ENCODE results near the gene AMOT. TPM values are rescaled to one million over a fixed set of nuclear protein-coding genes. Genes with fewer than 3 reads are reported as not detected.

The AMOT gene
- total RNA-seq, 1 experiment from 2014 or later, result 4.0 TPM

DNA sequence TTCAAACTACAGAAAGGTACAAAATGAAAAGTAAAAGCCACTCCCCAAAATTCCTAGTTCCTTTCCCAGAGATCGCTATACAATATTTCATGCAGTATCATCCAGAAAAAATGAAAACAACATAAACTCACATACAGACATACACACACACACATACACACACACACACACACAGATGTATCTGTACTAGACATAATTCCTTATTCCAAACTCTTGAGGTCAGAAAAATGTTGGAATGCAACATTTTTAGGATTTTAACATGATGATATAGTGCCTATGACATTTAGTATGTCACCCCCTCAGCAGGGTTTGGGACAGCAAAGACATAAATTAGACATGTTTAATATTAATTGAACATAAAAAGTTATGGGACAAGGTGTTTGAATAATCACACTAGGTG is 87.5 kb downstream of the AMOT start:
- Histone ChIP-seq H3K4me3 (ENCODE audit: low read depth in 2 of 2, low read length in 2 of 2) (no peak overlapping the region), H3K9me3 (ENCODE audit: control insufficient read depth, insufficient read depth, low read depth, low read length) (no peaks in the 10 kb centered on the region), H3K27me3 (ENCODE audit: control insufficient read depth, insufficient read depth, low read length) (no peaks in the 10 kb centered on the region), H3K27ac (ENCODE audit: low read length) (no peak overlapping the region), H3K36me3 (ENCODE audit: control insufficient read depth, insufficient read depth, low read length) (no peaks in the 10 kb centered on the region), H3K4me1 (ENCODE audit: control insufficient read depth, insufficient read depth, low read length) (no peaks in the 10 kb centered on the region)
- POLR2A ChIA-PET, result no interaction called here
- intact Hi-C loops (cut with micrococcal nuclease; ENCODE audit: unreplicated experiment) (no loop called here), in situ Hi-C loops (cut with HindIII; ENCODE audit: low pct_unique_long_range_greater_than_20kb, low sequenced_read_pairs) (no loop called here)
- DNase-seq (ENCODE audit: low read depth, low spot score) (no peak), ATAC-seq (no peak)
- TF ChIP-seq, protein P1, sequence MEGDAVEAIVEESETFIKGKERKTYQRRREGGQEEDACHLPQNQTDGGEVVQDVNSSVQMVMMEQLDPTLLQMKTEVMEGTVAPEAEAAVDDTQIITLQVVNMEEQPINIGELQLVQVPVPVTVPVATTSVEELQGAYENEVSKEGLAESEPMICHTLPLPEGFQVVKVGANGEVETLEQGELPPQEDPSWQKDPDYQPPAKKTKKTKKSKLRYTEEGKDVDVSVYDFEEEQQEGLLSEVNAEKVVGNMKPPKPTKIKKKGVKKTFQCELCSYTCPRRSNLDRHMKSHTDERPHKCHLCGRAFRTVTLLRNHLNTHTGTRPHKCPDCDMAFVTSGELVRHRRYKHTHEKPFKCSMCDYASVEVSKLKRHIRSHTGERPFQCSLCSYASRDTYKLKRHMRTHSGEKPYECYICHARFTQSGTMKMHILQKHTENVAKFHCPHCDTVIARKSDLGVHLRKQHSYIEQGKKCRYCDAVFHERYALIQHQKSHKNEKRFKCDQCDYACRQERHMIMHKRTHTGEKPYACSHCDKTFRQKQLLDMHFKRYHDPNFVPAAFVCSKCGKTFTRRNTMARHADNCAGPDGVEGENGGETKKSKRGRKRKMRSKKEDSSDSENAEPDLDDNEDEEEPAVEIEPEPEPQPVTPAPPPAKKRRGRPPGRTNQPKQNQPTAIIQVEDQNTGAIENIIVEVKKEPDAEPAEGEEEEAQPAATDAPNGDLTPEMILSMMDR (IDR thresholded peaks at IDR 0.05), result no peak
- TF ChIP-seq SIN3A (IDR thresholded peaks at IDR 0.05; ENCODE audit: borderline replicate concordance, insufficient read depth, low read depth, low read length) (no peak), TCF7L2 (IDR thresholded peaks at IDR 0.05; ENCODE audit: low read depth, low read length) (no peak), POLR2AphosphoS5 (IDR thresholded peaks at IDR 0.05; ENCODE audit: low read depth, low read length) (no peak)
- TF ChIP-seq, protein P2, sequence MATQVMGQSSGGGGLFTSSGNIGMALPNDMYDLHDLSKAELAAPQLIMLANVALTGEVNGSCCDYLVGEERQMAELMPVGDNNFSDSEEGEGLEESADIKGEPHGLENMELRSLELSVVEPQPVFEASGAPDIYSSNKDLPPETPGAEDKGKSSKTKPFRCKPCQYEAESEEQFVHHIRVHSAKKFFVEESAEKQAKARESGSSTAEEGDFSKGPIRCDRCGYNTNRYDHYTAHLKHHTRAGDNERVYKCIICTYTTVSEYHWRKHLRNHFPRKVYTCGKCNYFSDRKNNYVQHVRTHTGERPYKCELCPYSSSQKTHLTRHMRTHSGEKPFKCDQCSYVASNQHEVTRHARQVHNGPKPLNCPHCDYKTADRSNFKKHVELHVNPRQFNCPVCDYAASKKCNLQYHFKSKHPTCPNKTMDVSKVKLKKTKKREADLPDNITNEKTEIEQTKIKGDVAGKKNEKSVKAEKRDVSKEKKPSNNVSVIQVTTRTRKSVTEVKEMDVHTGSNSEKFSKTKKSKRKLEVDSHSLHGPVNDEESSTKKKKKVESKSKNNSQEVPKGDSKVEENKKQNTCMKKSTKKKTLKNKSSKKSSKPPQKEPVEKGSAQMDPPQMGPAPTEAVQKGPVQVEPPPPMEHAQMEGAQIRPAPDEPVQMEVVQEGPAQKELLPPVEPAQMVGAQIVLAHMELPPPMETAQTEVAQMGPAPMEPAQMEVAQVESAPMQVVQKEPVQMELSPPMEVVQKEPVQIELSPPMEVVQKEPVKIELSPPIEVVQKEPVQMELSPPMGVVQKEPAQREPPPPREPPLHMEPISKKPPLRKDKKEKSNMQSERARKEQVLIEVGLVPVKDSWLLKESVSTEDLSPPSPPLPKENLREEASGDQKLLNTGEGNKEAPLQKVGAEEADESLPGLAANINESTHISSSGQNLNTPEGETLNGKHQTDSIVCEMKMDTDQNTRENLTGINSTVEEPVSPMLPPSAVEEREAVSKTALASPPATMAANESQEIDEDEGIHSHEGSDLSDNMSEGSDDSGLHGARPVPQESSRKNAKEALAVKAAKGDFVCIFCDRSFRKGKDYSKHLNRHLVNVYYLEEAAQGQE (IDR thresholded peaks at IDR 0.05; ENCODE audit: insufficient read depth in 1 of 2, low read depth in 2 of 2, low read length in 1 of 2), result no peak
- BruUV-seq (replicated peaks), result no TSS peak
- CTCF ChIA-PET, result no interaction called here

DNA sequence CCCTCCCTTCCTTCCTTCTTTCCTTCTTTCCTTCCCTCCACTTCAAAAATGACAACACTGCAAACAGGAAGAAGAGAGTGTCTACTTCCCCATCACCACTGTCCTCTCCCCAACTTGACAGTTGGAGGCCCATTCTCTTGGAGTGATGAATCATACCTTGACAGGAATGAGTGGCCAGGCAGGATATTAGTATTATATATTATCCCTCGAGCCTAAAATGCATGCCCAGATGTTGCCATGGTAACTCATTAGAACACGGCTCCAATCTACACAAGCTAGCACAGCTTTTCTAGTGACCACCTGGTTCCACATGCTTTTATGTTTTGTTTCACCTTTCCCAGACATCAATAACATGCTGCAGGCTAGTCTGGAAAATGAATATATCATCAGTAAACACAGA is 89.6 kb downstream of the AMOT start:
- ChIA-PET CTCF (no interaction called here), POLR2A (no interaction called here)
- Histone ChIP-seq H3K9me3 (ENCODE audit: control insufficient read depth, insufficient read depth, low read depth, low read length) (no peaks in the 10 kb centered on the region), H3K4me3 (ENCODE audit: low read depth in 2 of 2, low read length in 2 of 2) (no peak overlapping the region), H3K27me3 (ENCODE audit: control insufficient read depth, insufficient read depth, low read length) (no peaks in the 10 kb centered on the region), H3K36me3 (ENCODE audit: control insufficient read depth, insufficient read depth, low read length) (no peaks in the 10 kb centered on the region), H3K27ac (ENCODE audit: low read length) (no peak overlapping the region), H3K4me1 (ENCODE audit: control insufficient read depth, insufficient read depth, low read length) (no peaks in the 10 kb centered on the region; the same call in 1 of the 2 replicates)
- no peak for TF ChIP-seq TCF7L2 (IDR thresholded peaks at IDR 0.05; ENCODE audit: low read depth, low read length)
- ATAC-seq (no peak), DNase-seq (ENCODE audit: low read depth, low spot score) (no peak)
- in situ Hi-C loops (cut with HindIII; ENCODE audit: low pct_unique_long_range_greater_than_20kb, low sequenced_read_pairs) (no loop called here), intact Hi-C loops (cut with micrococcal nuclease; ENCODE audit: unreplicated experiment) (no loop called here)
- BruUV-seq (replicated peaks), result no TSS peak

DNA sequence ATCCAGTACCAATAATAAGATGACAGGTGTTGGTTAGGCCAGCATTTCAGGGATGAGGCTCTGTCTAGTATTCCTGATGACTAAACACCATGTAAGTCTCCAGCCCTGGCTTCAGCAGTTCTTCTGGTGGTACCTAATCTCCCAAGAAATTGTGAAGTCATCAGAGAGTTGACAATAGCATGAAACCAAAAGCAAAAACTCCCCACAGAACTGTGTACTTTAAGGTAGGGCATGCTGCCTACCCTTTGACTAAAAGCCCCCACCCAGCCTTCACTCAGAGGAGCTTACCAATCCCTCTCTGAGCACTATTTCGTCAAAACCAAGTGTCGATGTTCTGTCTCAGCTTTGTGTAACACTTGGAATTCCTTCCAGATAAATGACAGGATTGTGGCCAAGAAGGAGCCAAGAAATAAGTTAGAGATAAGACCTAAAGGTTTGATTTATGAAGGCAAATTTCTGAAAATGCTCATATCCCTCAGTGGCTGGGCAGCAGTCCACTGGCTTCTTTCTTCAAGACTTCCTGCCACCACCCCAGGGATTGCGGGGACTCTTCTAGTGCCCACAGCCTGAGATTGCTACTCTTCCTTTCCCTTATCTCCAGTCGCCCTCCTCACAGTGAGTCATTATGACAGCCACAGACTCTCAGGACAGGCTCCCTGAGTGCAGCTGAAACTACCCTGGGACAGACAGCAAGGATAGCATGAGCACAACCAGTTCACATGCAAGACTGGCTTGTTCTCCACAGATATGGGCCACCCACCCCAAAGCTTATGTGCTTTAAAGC is 93.6 kb downstream of the AMOT start:
- no peak for DNase-seq (ENCODE audit: low read depth, low spot score)
- Histone ChIP-seq H3K4me3 (ENCODE audit: low read depth in 2 of 2, low read length in 2 of 2) (no peak overlapping the region), H3K27ac (ENCODE audit: low read length) (no peak overlapping the region), H3K36me3 (ENCODE audit: control insufficient read depth, insufficient read depth, low read length) (no peaks in the 10 kb centered on the region), H3K27me3 (ENCODE audit: control insufficient read depth, insufficient read depth, low read length) (no peaks in the 10 kb centered on the region), H3K9me3 (ENCODE audit: control insufficient read depth, insufficient read depth, low read depth, low read length) (no peaks in the 10 kb centered on the region), H3K4me1 (ENCODE audit: control insufficient read depth, insufficient read depth, low read length) (no peaks in the 10 kb centered on the region; the same call in 1 of the 2 replicates)
- ATAC-seq, result no peak
- in situ Hi-C loops (cut with HindIII; ENCODE audit: low pct_unique_long_range_greater_than_20kb, low sequenced_read_pairs), result no loop called here
- intact Hi-C loops (cut with micrococcal nuclease; ENCODE audit: unreplicated experiment), result no loop called here
- no TSS peak for BruUV-seq (replicated peaks)
- CTCF ChIA-PET, result no interaction called here
- TF ChIP-seq SIN3A (IDR thresholded peaks at IDR 0.05; ENCODE audit: borderline replicate concordance, insufficient read depth, low read depth, low read length) (no peak), TCF7L2 (IDR thresholded peaks at IDR 0.05; ENCODE audit: low read depth, low read length) (no peak), POLR2AphosphoS5 (IDR thresholded peaks at IDR 0.05; ENCODE audit: low read depth, low read length) (no peak)
- TF ChIP-seq, protein P2 (IDR thresholded peaks at IDR 0.05; ENCODE audit: insufficient read depth in 1 of 2, low read depth in 2 of 2, low read length in 1 of 2), result no peak
- TF ChIP-seq, protein P1 (IDR thresholded peaks at IDR 0.05), result no peak
- POLR2A ChIA-PET, result no interaction called here

Data from Panc1 (cell line).